ENCODE data around the gene UBE2C. TPM values are rescaled to one million over a fixed set of nuclear protein-coding genes. Genes with fewer than 3 reads are reported as not detected.

UBE2C gene
- total RNA-seq, 1 experiment from 2014 or later, result 249 TPM

- ChIA-PET CTCF (no interaction called here), POLR2A (ENCODE audit: low non-redundant PET) (no interaction called here)
- no peak for DNase-seq (ENCODE audit: low spot score)
- BruUV-seq (replicated peaks), result no TSS peak
- H3K9me3 ChIP-seq (ENCODE audit: low read depth, low read length, poor library complexity, severe bottlenecking), result no peaks in the 10 kb centered on the region
- no peaks in the 10 kb centered on the region for H3K4me1 ChIP-seq (ENCODE audit: insufficient read depth, low read length, poor library complexity, severe bottlenecking)
- H3K36me3 ChIP-seq (ENCODE audit: insufficient read depth, low read length, poor library complexity, severe bottlenecking), result no peaks in the 10 kb centered on the region
- no peak overlapping the region for H3K27ac ChIP-seq (ENCODE audit: low read depth, low read length, poor library complexity, severe bottlenecking)
- no peaks in the 10 kb centered on the region for H3K27me3 ChIP-seq (replicated peaks; ENCODE audit: insufficient read depth, low read depth, low read length, poor library complexity)
- intact Hi-C loops (cut with micrococcal nuclease; ENCODE audit: unreplicated experiment), result no loop called here
- no peak for TF ChIP-seq EZH2 (IDR thresholded peaks at IDR 0.05; ENCODE audit: borderline replicate concordance, low read depth, low read length, poor library complexity, severe bottlenecking)
- TF ChIP-seq CTCF (conservative IDR thresholded peaks at IDR 0.05; ENCODE audit: low read depth, low read length), result no peak
- no peak overlapping the region for H3K4me3 ChIP-seq (ENCODE audit: low read depth, low read length, poor library complexity, severe bottlenecking)
These were observed 46.5 kb upstream of the UBE2C start for GRCh38 chr20:45765980-45766379.

- H3K4me1 ChIP-seq (ENCODE audit: insufficient read depth, low read length, poor library complexity, severe bottlenecking), result no peaks in the 10 kb centered on the region
- H3K4me3 ChIP-seq (ENCODE audit: low read depth, low read length, poor library complexity, severe bottlenecking), result no peak overlapping the region
- no peaks in the 10 kb centered on the region for H3K9me3 ChIP-seq (ENCODE audit: low read depth, low read length, poor library complexity, severe bottlenecking)
- H3K27me3 ChIP-seq (replicated peaks; ENCODE audit: insufficient read depth, low read depth, low read length, poor library complexity), result no peaks in the 10 kb centered on the region
- no TSS peak for BruUV-seq (replicated peaks)
- CTCF ChIA-PET, result interaction anchor here (0.5 kb wide), 1 partner anchor 43 kb away, joined by 4 read pairs; no protein-coding TSS in a partner anchor
- no peaks in the 10 kb centered on the region for H3K36me3 ChIP-seq (ENCODE audit: insufficient read depth, low read length, poor library complexity, severe bottlenecking)
- DNase-seq (ENCODE audit: low spot score), result no peak
- H3K27ac ChIP-seq (ENCODE audit: low read depth, low read length, poor library complexity, severe bottlenecking), result no peak overlapping the region
- POLR2A ChIA-PET (ENCODE audit: low non-redundant PET), result no interaction called here
- TF ChIP-seq EZH2 (IDR thresholded peaks at IDR 0.05; ENCODE audit: borderline replicate concordance, low read depth, low read length, poor library complexity, severe bottlenecking), result no peak
- no peak for TF ChIP-seq CTCF (conservative IDR thresholded peaks at IDR 0.05; ENCODE audit: low read depth, low read length)
- intact Hi-C loops (cut with micrococcal nuclease; ENCODE audit: unreplicated experiment), result no loop called here
These were observed 44.0 kb upstream of the UBE2C start for GRCh38 chr20:45768479-45768878.

GRCh38 chr20:45771182-45771759 is 41.2 kb upstream of the UBE2C start:
- CTCF ChIA-PET, result interaction anchor here (0.6 to 2.0 kb wide), 13 partner anchors 142 to 1575 kb away, joined by 3 to 8 read pairs (median 4); partner anchors contain the start of genes EPPIN, SYS1 and WFDC10A

More at GRCh38 chr20:45771182-45771759, 41.2 kb upstream of the UBE2C start:
- H3K9me3 ChIP-seq (ENCODE audit: low read depth, low read length, poor library complexity, severe bottlenecking), result no peaks in the 10 kb centered on the region
- POLR2A ChIA-PET (ENCODE audit: low non-redundant PET), result no interaction called here
- DNase-seq (ENCODE audit: low spot score), result peak; percentile 89
- no peak overlapping the region for H3K4me3 ChIP-seq (ENCODE audit: low read depth, low read length, poor library complexity, severe bottlenecking)
- H3K36me3 ChIP-seq (ENCODE audit: insufficient read depth, low read length, poor library complexity, severe bottlenecking), result no peaks in the 10 kb centered on the region
- no peak for TF ChIP-seq EZH2 (IDR thresholded peaks at IDR 0.05; ENCODE audit: borderline replicate concordance, low read depth, low read length, poor library complexity, severe bottlenecking)
- peak; percentile 96 for TF ChIP-seq CTCF (conservative IDR thresholded peaks at IDR 0.05; ENCODE audit: low read depth, low read length)
- no TSS peak for BruUV-seq (replicated peaks)
- H3K27ac ChIP-seq (ENCODE audit: low read depth, low read length, poor library complexity, severe bottlenecking), result no peak overlapping the region
- H3K4me1 ChIP-seq (ENCODE audit: insufficient read depth, low read length, poor library complexity, severe bottlenecking), result no peaks in the 10 kb centered on the region
- no peaks in the 10 kb centered on the region for H3K27me3 ChIP-seq (replicated peaks; ENCODE audit: insufficient read depth, low read depth, low read length, poor library complexity)
- intact Hi-C loops (cut with micrococcal nuclease; ENCODE audit: unreplicated experiment), result loop anchor here (2.0 to 10.0 kb wide), 4 partner anchors 178 to 454 kb away; partner anchors contain the start of gene EPPIN

Measured in A673 (cell line).